Sigmoid colon (tissue), 4 donors: ENCODE measurements around the gene ZFP92.

Experiments used
- CTCF ChIP-seq, 4 experiments: fragments of 450-650 bp in 3 of 4; fragments of 200-600 bp in 1 of 4; IDR thresholded peaks; one replicate each; pipeline ENCODE4 v1.5.1; 2016 to 2019; ENCODE audit warnings: antibody characterized with exemption in 4 of 4, mild to moderate bottlenecking in 3 of 4, moderate library complexity in 2 of 4
- EP300 ChIP-seq, 4 donors: sonication (generic); formaldehyde crosslinking; IDR thresholded peaks; one replicate each; pipeline ENCODE4 v1.6.1; 2017; ENCODE audit warnings: antibody characterized with exemption in 4 of 4
- POLR2A ChIP-seq, 2 donors: fragments of 450-650 bp; IDR thresholded peaks; one replicate each; pipeline ENCODE4 v1.6.1; 2016; ENCODE audit warnings: antibody characterized with exemption in 2 of 2, mild to moderate bottlenecking in 2 of 2, moderate library complexity in 2 of 2
- POLR2AphosphoS5 ChIP-seq, 4 donors: sonication (generic); formaldehyde crosslinking; IDR thresholded peaks; one replicate each; pipeline ENCODE4 v1.6.1; 2017; ENCODE audit warnings: antibody characterized with exemption in 4 of 4

- TF ChIP-seq CTCF (IDR thresholded peaks at IDR 0.05) = no peak
- no peak for TF ChIP-seq POLR2A (IDR thresholded peaks at IDR 0.05)
- TF ChIP-seq EP300 (IDR thresholded peaks at IDR 0.05) = no peak
- no peak for TF ChIP-seq POLR2AphosphoS5 (IDR thresholded peaks at IDR 0.05)
These were observed 1.8 kb downstream of the ZFP92 start for GRCh38 chrX:153412746-153413720.
